H1 (cell line): ENCODE data around the gene RRAS2. TPM values are rescaled to one million over a fixed set of nuclear protein-coding genes. Genes with fewer than 3 reads are reported as not detected.

ENCODE experiments used
- HDAC6 ChIP-seq: IDR thresholded peaks from one replicate; pipeline ENCODE4 v1.7.1; 2012; ENCODE audit warnings: low read depth, mild to moderate bottlenecking, inconsistent platforms, low read length, moderate library complexity
- KDM5A ChIP-seq: fragments of 200-600 bp; IDR thresholded peaks from 2 replicates; pipeline ENCODE4 v1.7.1; 2012; ENCODE audit warnings: mild to moderate bottlenecking, low read length, inconsistent platforms, mixed read lengths
- polyA plus RNA-seq, 7 experiments: library from polyadenylated mRNA; depleted of rRNA in 3 of 7; stranded (reverse) in 5 of 7; unstranded in 2 of 7; fragments of >200 nt in 5 of 7; fragments of 200-250 nt in 2 of 7; gene quantifications; 1 replicate in 5 of 7; 2 replicates in 1 of 7; 4 replicates in 1 of 7; pipeline versions ENCODE4 v1.2.1 to v1.2.3, GENCODE V29; 2011 to 2013; ENCODE audit warnings: missing spikeins in 2 of 7, mixed read lengths in 2 of 7
- total RNA-seq: library from RNA; stranded (reverse); fragmentation: NEBNext Ultra II Directional; extraction: Animal tissue kit (Norgen Biotek cat#: 25700); gene quantifications from 2 replicates; pipeline ENCODE4 v1.2.1, GENCODE V29; 2021

RRAS2 gene
- total and polyA plus RNA-seq, 2 of the 8 experiments (the other 6 are each of a cell fraction or from before 2014, with no cell fraction given), result 72.3 to 234 TPM

GRCh38 chr11:14258221-14258935 lies 100.6 kb downstream of the RRAS2 start (continued):
- no peak for TF ChIP-seq KDM5A
- TF ChIP-seq HDAC6, result no peak
